GM12891 (cell line): ENCODE data around the gene ST3GAL4.
"Not testable (repeated sequence)": the region's sequence is repeated elsewhere in the genome, so short reads cannot be mapped to it uniquely, and the experiment has no call there.

Experiments
- DNase-seq: peaks from one replicate; pipeline ENCODE4 v3.0.0; 2011; ENCODE audit warnings: low spot score; ENCODE audit not compliant: insufficient read length
- FAIRE-seq: peaks from 2 replicates; lab custom pipeline; 2011; peaks lifted over from hg19 to GRCh38; lab: Jason Lieb, UNC
- PAX5 ChIP-seq: IDR thresholded peaks from 2 replicates; pipeline ENCODE4 v1.6.1; 2011; ENCODE audit warnings: low read length, moderate library complexity, mild to moderate bottlenecking; ENCODE audit not compliant: insufficient read depth, severe bottlenecking
- POLR2A ChIP-seq: IDR thresholded peaks from 2 replicates; pipeline ENCODE4 v1.6.1; 2011; ENCODE audit warnings: low read depth, low read length, control low read depth
- POLR2AphosphoS5 ChIP-seq: IDR thresholded peaks from 2 replicates; pipeline ENCODE4 v1.6.1; 2011; ENCODE audit warnings: low read depth, low read length, control low read depth
- POU2F2 ChIP-seq: IDR thresholded peaks from 2 replicates; pipeline ENCODE4 v1.6.1; 2011; ENCODE audit warnings: low read depth, mild to moderate bottlenecking, control low read depth, low read length, moderate library complexity
- SPI1 ChIP-seq: IDR thresholded peaks from 2 replicates; pipeline ENCODE4 v1.6.1; 2011; ENCODE audit warnings: low read depth, low read length, control low read depth
- TAF1 ChIP-seq: IDR thresholded peaks from 2 replicates; pipeline ENCODE4 v1.6.1; 2011; ENCODE audit warnings: low read depth, low read length, control low read depth

ST3GAL4 gene

DNA sequence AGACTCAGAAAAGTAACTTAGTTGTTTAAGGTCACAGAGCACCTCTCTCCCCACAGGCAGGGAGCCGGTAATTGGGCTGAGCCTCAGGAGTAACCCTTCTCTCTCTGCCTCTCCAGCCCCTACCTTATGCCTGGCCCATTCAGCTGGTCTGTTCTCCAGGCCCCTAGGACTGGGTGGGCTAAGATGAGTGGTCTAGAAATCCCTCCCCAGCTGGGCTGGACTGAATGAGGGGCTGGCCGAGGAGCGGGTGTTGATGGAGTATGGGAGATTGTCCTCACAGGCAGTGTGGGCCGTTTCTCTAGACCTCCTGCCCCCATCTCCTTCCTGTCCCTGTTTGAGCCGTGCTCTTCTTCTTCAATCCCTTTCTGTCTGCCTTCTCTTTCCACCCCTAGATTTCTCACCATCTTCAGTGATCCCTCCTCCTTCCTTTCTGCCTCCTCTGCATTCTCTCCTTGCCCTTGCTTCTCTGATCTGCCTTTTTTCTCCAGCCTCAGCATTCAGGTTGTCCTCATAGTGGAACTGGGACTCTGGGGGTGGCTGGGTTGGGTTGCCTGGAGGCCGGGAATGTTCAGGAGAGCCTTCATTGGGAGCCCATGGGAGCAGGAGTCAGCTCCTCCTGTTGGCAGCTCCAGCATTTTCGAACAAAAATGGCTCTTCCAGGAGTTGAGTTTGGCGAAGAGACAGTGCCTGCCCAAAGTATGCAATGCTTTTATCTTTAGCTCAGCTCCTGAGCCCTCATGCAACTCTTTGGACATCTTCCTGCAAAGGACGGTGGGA, 7.6 kb downstream of the ST3GAL4 start:
- no peak for FAIRE-seq
- no peak for DNase-seq
- TF ChIP-seq POLR2A (no peak), TAF1 (no peak), POLR2AphosphoS5 (no peak), SPI1 (no peak), PAX5 (no peak), POU2F2 (no peak)

DNA sequence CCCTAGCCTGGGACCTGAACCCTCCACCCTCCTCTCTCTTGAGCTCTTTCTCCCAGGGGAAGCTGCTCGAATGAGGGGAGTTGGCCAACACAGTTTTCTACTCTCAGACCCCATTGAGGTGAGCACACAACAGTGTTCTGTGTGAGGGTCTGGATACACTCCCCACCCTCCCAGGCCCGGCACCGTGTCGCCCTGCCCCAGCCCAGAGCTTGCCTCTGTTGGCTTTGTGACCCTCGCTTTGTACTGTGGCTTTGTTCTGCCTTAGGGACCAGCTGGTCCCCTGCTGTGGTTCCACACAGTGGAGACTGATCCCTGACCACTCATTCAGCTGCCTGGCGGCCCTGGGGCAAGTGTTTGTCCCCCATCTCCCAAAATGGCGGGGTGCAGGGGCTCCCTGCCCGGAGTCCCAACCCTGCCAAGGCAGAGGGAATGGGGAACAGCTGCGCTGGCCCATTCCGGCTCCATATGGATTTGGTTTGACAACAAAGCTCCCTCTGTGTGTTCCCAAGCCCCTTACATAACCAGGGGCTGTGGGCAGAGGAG, 8.3 kb downstream of the ST3GAL4 start:
- TF ChIP-seq POLR2AphosphoS5 (no peak), POLR2A (no peak), POU2F2 (no peak), PAX5 (no peak), TAF1 (no peak), SPI1 (no peak)
- FAIRE-seq (no peak), DNase-seq (no peak)

- DNase-seq, FAIRE-seq: not testable (repeated sequence)
These were observed 9.2 kb downstream of the ST3GAL4 start for GRCh38 chr11:126364735-126365134.

GRCh38 chr11:126365508-126365907, 10.0 kb downstream of the ST3GAL4 start:
- not testable (repeated sequence) for FAIRE-seq, DNase-seq

DNA sequence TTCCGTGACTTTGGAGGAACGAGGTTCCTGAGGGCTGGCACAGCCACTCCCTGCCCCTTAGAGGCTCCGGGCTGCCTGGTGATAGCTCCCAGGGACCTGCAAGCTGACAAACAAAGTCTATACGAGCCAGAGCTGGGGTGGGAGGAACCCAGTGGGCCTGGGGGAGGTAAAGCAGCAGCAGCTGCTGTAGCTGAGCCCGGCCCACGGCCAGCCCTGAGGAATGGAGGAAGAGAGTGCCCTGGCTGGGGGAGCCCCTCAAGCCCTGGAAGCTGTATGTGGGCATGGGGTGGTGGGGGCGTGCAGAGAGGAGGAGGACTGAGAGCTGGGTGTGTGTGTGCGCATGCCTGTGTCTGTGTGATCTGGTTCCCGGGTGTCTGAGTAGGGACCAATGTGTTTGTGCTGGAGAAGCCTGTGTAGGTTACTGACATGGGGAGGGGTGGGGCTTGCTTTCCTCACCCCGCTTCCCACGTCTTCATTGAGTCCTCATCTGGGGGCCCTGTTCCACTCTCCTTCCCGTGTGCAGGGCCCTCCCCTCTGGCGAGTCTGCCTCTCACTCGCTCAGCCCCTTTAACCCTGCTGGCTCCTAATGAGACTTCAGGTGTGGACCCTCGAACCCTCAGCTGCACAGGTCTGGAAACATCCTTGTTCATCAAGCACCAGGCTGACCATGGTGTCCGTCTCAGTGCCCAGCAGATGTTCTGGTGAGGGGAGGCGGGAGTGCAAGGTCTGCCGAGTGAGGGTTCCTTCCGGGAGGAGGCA, 10.8 kb downstream of the ST3GAL4 start:
- DNase-seq (no peak), FAIRE-seq (no peak)
- no peak for TF ChIP-seq TAF1
- no peak for TF ChIP-seq PAX5
- no peak for TF ChIP-seq POU2F2
- TF ChIP-seq SPI1: no peak
- TF ChIP-seq POLR2AphosphoS5: no peak
- no peak for TF ChIP-seq POLR2A

- DNase-seq, FAIRE-seq: not testable (repeated sequence)
These were observed 11.6 kb downstream of the ST3GAL4 start for GRCh38 chr11:126366823-126367654.

DNA sequence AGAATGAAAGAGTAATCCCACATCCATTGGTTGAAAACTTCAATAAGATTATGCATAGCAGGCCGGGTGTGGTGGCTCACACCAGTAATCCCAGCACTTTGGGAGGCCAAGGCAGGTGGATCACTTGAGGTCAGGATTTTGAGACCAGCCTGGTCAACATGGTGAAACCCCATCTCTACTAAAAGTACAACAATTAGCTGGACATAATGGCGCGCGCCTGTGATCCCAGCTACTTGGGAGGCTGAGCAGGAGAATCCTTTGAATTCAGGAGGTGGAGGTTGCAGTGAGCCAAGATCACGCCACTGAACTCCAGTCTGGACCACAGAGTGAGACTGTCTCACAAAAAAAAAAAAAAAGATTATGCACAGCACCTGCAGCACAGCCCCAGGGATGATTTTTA, 12.3 kb downstream of the ST3GAL4 start:
- not testable (repeated sequence) for FAIRE-seq, DNase-seq

GRCh38 chr11:126368336-126369119, 13.0 kb downstream of the ST3GAL4 start:
- peak; percentile 83 for FAIRE-seq

GRCh38 chr11:126370016-126370415, 14.5 kb downstream of the ST3GAL4 start:
- no peak for TF ChIP-seq POLR2A
- no peak for TF ChIP-seq SPI1
- no peak for TF ChIP-seq POU2F2
- TF ChIP-seq POLR2AphosphoS5: no peak
- no peak for TF ChIP-seq PAX5
- no peak for TF ChIP-seq TAF1
- DNase-seq: no peak
- no peak for FAIRE-seq

More at GRCh38 chr11:126368336-126369119, 13.0 kb downstream of the ST3GAL4 start:
- DNase-seq: not testable (repeated sequence)

- no peak for DNase-seq
- TF ChIP-seq SPI1 (no peak), PAX5 (no peak)
- FAIRE-seq: no peak
These were observed 16.1 kb downstream of the ST3GAL4 start for GRCh38 chr11:126371595-126371994.

GRCh38 chr11:126373389-126374066, 18.0 kb downstream of the ST3GAL4 start:
- not testable (repeated sequence) for DNase-seq
- peak; percentile 48 for FAIRE-seq

- FAIRE-seq: peak; percentile 31
- not testable (repeated sequence) for DNase-seq
These were observed 19.2 kb downstream of the ST3GAL4 start for GRCh38 chr11:126374562-126375300.
